ENCODE results near the gene GATB. TPM values are rescaled to one million over a fixed set of nuclear protein-coding genes. Genes with fewer than 3 reads are reported as not detected.
A peak's percentile ranks its signal among the peaks of the same experiment; 100 is the strongest.

The GATB gene
- polyA plus RNA-seq, 1 donor (not counting 4 experiments of a cell fraction or from before 2014, with no cell fraction given): 31.0 TPM

GRCh38 chr4:151670843-151671242 is 90.0 kb downstream of the GATB start:
- no peaks in the 10 kb centered on the region for H3K27me3 ChIP-seq (ENCODE audit: control insufficient read depth, extremely low read depth, insufficient read depth, low read length)
- peaks cover 45% of the 10 kb centered on the region for H3K4me1 ChIP-seq (ENCODE audit: control insufficient read depth, extremely low read depth, insufficient read depth, low read length)
- no peaks in the 10 kb centered on the region for H3K9me3 ChIP-seq (ENCODE audit: control insufficient read depth, low read depth, low read length)
- H4K20me1 ChIP-seq (ENCODE audit: control insufficient read depth, extremely low read depth, insufficient read depth, low read length): no peaks in the 10 kb centered on the region
- TF ChIP-seq CTCF (optimal IDR thresholded peaks at IDR 0.05 in 1 of 3, IDR thresholded peaks at IDR 0.05 in 1 of 3, conservative IDR thresholded peaks at IDR 0.05 in 1 of 3; ENCODE audit: extremely low read depth in 1 of 3, insufficient read depth in 2 of 3, low read length in 3 of 3) (no peak), EZH2 (IDR thresholded peaks at IDR 0.05; ENCODE audit: low read length) (no peak)
- H2AFZ ChIP-seq (ENCODE audit: control insufficient read depth, low read length): no peak overlapping the region
- DNase-seq (ENCODE audit: low read depth, low spot score): no peak
- no peaks in the 10 kb centered on the region for H3K79me2 ChIP-seq (ENCODE audit: control insufficient read depth, insufficient read depth, low read length)
- dilution Hi-C loops (cut with MboI; ENCODE audit: extremely low pct_ligation_motif_present, low sequenced_read_pairs): no loop called here
- no peak overlapping the region for H3K27ac ChIP-seq (ENCODE audit: control insufficient read depth, insufficient read depth, low read length)
- H3K4me2 ChIP-seq (ENCODE audit: control insufficient read depth, extremely low read depth, insufficient read depth, low read depth, low read length): no peak overlapping the region
- H3K9me1 ChIP-seq (ENCODE audit: control insufficient read depth, extremely low read depth, insufficient read depth, low read length): no peaks in the 10 kb centered on the region
- no peak overlapping the region for H3K4me3 ChIP-seq (ENCODE audit: control insufficient read depth in 2 of 3, extremely low read depth in 1 of 3, insufficient read depth in 2 of 3, low read depth in 1 of 3, low read length in 3 of 3)
- FAIRE-seq: no peak
- peaks cover 5 to 8% of the 10 kb centered on the region in 2 experiments for H3K36me3 ChIP-seq (ENCODE audit: control insufficient read depth in 2 of 2, extremely low read depth in 1 of 2, insufficient read depth in 2 of 2, low read length in 2 of 2)
- H3K9ac ChIP-seq (ENCODE audit: control insufficient read depth, extremely low read depth, insufficient read depth, low read length): no peak overlapping the region

- no peaks in the 10 kb centered on the region for H3K9me3 ChIP-seq (ENCODE audit: control insufficient read depth, low read depth, low read length)
- no peak overlapping the region for H2AFZ ChIP-seq (ENCODE audit: control insufficient read depth, low read length)
- peak overlapping the region; percentile 20 for H3K4me2 ChIP-seq (ENCODE audit: control insufficient read depth, extremely low read depth, insufficient read depth, low read depth, low read length)
- H3K4me1 ChIP-seq (ENCODE audit: control insufficient read depth, extremely low read depth, insufficient read depth, low read length): peaks cover 36% of the 10 kb centered on the region
- H3K9me1 ChIP-seq (ENCODE audit: control insufficient read depth, extremely low read depth, insufficient read depth, low read length): no peaks in the 10 kb centered on the region
- H3K9ac ChIP-seq (ENCODE audit: control insufficient read depth, extremely low read depth, insufficient read depth, low read length): no peak overlapping the region
- H4K20me1 ChIP-seq (ENCODE audit: control insufficient read depth, extremely low read depth, insufficient read depth, low read length): no peaks in the 10 kb centered on the region
- H3K27ac ChIP-seq (ENCODE audit: control insufficient read depth, insufficient read depth, low read length): peak overlapping the region; percentile 50
- no peak for TF ChIP-seq CTCF (optimal IDR thresholded peaks at IDR 0.05 in 1 of 3, IDR thresholded peaks at IDR 0.05 in 1 of 3, conservative IDR thresholded peaks at IDR 0.05 in 1 of 3; ENCODE audit: extremely low read depth in 1 of 3, insufficient read depth in 2 of 3, low read length in 3 of 3)
- TF ChIP-seq EZH2 (IDR thresholded peaks at IDR 0.05; ENCODE audit: low read length): no peak
- peaks cover 5 to 8% of the 10 kb centered on the region in 2 experiments for H3K36me3 ChIP-seq (ENCODE audit: control insufficient read depth in 2 of 2, extremely low read depth in 1 of 2, insufficient read depth in 2 of 2, low read length in 2 of 2)
- DNase-seq (ENCODE audit: low read depth, low spot score) (no peak), FAIRE-seq (peak; percentile 76)
- dilution Hi-C loops (cut with MboI; ENCODE audit: extremely low pct_ligation_motif_present, low sequenced_read_pairs): no loop called here
- H3K27me3 ChIP-seq (ENCODE audit: control insufficient read depth, extremely low read depth, insufficient read depth, low read length): no peaks in the 10 kb centered on the region
- no peak overlapping the region for H3K4me3 ChIP-seq (ENCODE audit: control insufficient read depth in 2 of 3, extremely low read depth in 1 of 3, insufficient read depth in 2 of 3, low read depth in 1 of 3, low read length in 3 of 3)
- H3K79me2 ChIP-seq (ENCODE audit: control insufficient read depth, insufficient read depth, low read length): no peaks in the 10 kb centered on the region
These were observed 90.8 kb downstream of the GATB start for GRCh38 chr4:151669990-151670389.

All from keratinocyte (primary cell).